HG03196 (cell line): Measurements from ENCODE around the gene GRAMD2A.

Source experiments
- ATAC-seq: cut with Tn5 transposase; IDR thresholded peaks from one replicate; pipeline ENCODE4 v1.9.1; 2021; ENCODE audit not compliant: unreplicated experiment

Gene GRAMD2A

GRCh38 chr15:72197460-72198355 lies at the start of gene GRAMD2A:
GRAMD2A (minus strand) TSS chr15:72197787.
- no peak for ATAC-seq

GRCh38 chr15:72242775-72243370 lies 45.3 kb upstream of the GRAMD2A start:
- ATAC-seq = no peak

GRCh38 chr15:72239652-72240051 lies 42.1 kb upstream of the GRAMD2A start:
- ATAC-seq = no peak

- ATAC-seq = no peak
Measured at GRCh38 chr15:72238586-72238985, 41.0 kb upstream of the GRAMD2A start.

GRCh38 chr15:72237853-72238224 lies 40.3 kb upstream of the GRAMD2A start:
- no peak for ATAC-seq

GRCh38 chr15:72237029-72237852 lies 39.7 kb upstream of the GRAMD2A start:
- peak; percentile 72 for ATAC-seq

GRCh38 chr15:72236381-72237003 lies 38.9 kb upstream of the GRAMD2A start:
- no peak for ATAC-seq

- no peak for ATAC-seq
Measured at GRCh38 chr15:72235298-72235697, 37.7 kb upstream of the GRAMD2A start.

GRCh38 chr15:72233769-72234168 lies 36.2 kb upstream of the GRAMD2A start:
- ATAC-seq = no peak

GRCh38 chr15:72231833-72232478 lies 34.4 kb upstream of the GRAMD2A start:
- no peak for ATAC-seq

GRCh38 chr15:72231066-72231832 lies 33.7 kb upstream of the GRAMD2A start, which contains the start of gene PKM:
PKM (minus strand) TSS chr15:72231190; CDS start chr15:72219097, 12,093 bp downstream.
- peak; percentile 46 for ATAC-seq

GRCh38 chr15:72230197-72231065 lies 32.8 kb upstream of the GRAMD2A start:
- no peak for ATAC-seq

GRCh38 chr15:72229947-72230196 lies 32.3 kb upstream of the GRAMD2A start:
- ATAC-seq = no peak

- ATAC-seq = no peak
Measured at GRCh38 chr15:72229076-72229946, 31.7 kb upstream of the GRAMD2A start.

GRCh38 chr15:72227720-72228119 lies 30.1 kb upstream of the GRAMD2A start:
- ATAC-seq = no peak

- no peak for ATAC-seq
Measured at GRCh38 chr15:72227192-72227586, 29.6 kb upstream of the GRAMD2A start.

GRCh38 chr15:72223278-72223677 lies 25.7 kb upstream of the GRAMD2A start:
- ATAC-seq = no peak

- ATAC-seq = no peak
Measured at GRCh38 chr15:72222393-72222792, 24.8 kb upstream of the GRAMD2A start.
